ENCODE measurements around the gene EPHB6.

DNA sequence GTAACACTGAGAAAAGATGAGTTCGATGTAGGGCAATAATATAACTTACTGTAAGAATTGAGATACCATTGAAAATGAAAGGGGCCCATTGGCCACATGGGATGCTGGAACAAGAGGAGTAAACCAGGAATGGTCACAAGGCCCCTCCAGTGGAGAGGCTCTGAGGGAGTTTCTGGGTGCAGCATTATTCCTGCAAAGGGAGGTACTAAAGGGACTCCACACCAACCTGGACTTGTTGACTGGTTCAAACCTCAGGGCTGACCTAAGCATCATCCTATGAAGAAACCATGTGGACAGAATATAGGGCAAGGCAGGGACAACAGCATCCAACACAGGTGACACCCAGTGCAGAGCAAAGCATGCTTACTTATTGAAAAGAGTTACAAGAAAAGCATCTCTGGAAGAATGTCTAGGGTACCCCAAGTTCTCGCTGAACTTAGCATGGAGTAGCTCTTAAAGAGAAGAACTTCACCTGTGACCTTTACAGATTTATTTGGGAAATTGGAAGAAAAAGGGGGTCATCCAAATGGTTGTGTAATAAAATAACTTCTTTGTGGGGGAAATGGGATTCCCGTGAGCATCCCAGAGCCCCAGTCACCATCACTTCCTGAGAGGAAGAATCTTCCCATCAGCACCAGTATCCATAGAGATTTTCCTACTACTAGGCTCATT, 49.4 kb upstream of the EPHB6 start:
- no peak for TF ChIP-seq POLR2A (IDR thresholded peaks at IDR 0.05)
- TF ChIP-seq CTCF (IDR thresholded peaks at IDR 0.05) = no peak
- TF ChIP-seq EP300 (IDR thresholded peaks at IDR 0.05) = no peak

Measured in tibial nerve (tissue), 4 donors.